ENCODE data around the gene RPL22.

DNA sequence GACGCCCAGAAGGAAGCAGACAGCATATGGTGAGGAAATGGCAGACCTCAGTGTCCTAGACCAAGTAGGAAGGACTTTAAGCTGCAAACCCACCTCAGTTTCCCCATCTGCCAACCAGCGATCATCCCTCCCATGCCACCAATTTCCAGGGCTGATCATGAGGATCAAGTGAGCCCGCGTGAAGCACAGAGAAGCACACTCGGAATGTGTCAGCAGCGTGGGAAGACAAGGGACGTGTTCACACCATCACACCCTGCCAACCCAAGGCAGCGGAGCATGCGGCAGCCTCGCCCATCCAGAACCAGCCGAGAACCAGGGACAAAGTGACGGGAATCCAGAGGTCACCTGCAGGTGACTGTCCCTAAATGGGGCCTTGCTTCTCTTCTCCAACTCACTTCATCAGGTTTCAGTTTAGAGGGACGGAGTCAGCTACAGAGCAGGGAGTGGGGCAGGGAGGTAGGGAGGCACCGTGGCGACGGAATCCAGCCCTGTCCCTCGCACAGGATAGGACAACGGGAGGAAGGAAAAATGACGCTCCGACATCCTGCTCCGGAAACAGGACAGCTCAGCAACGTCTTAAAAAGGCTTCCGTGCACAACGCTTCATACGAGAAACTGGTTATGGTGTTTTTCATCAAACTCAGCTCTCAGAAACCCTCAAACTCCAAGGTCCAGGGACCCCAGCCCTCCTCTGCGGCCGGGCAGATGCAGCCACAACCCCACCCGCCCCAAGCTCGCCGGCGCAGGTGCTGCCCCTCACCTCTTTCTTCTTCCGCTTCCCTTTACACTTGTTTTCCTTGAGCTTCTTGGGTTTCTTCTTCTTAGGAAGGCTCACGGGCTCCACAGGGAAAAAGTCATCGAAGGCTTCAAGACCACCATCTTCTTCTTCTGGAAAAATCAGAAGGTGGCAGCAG is 31.7 kb downstream of the RPL22 start:
- TF ChIP-seq POLR2A (IDR thresholded peaks at IDR 0.05) = no peak
- TF ChIP-seq CTCF (IDR thresholded peaks at IDR 0.05) = no peak

Measured in esophagus squamous epithelium (tissue), 4 donors.